ENCODE results near the gene PRG3. TPM values are rescaled to one million over a fixed set of nuclear protein-coding genes. Genes with fewer than 3 reads are reported as not detected.

PRG3 gene
- total RNA-seq, 2 donors from 2014 or later, result not detected

- TF ChIP-seq, protein P1, sequence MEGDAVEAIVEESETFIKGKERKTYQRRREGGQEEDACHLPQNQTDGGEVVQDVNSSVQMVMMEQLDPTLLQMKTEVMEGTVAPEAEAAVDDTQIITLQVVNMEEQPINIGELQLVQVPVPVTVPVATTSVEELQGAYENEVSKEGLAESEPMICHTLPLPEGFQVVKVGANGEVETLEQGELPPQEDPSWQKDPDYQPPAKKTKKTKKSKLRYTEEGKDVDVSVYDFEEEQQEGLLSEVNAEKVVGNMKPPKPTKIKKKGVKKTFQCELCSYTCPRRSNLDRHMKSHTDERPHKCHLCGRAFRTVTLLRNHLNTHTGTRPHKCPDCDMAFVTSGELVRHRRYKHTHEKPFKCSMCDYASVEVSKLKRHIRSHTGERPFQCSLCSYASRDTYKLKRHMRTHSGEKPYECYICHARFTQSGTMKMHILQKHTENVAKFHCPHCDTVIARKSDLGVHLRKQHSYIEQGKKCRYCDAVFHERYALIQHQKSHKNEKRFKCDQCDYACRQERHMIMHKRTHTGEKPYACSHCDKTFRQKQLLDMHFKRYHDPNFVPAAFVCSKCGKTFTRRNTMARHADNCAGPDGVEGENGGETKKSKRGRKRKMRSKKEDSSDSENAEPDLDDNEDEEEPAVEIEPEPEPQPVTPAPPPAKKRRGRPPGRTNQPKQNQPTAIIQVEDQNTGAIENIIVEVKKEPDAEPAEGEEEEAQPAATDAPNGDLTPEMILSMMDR (IDR thresholded peaks at IDR 0.05), result no peak
- H3K4me1 ChIP-seq, result no peaks in the 10 kb centered on the region
- H3K27me3 ChIP-seq, result no peaks in the 10 kb centered on the region
- DNase-seq, result no peak
- no peak overlapping the region for H3K9ac ChIP-seq (ENCODE audit: low read depth in 2 of 2, low read length in 2 of 2)
- H3K9me3 ChIP-seq, result no peaks in the 10 kb centered on the region
- no peak overlapping the region for H3K27ac ChIP-seq
- intact Hi-C loops (cut with DNase I), result no loop called here
- H3K4me3 ChIP-seq, result no peak overlapping the region
- no peaks in the 10 kb centered on the region for H3K36me3 ChIP-seq
Observed at GRCh38 chr11:57414612-57415212, 33.8 kb upstream of the PRG3 start.

DNA sequence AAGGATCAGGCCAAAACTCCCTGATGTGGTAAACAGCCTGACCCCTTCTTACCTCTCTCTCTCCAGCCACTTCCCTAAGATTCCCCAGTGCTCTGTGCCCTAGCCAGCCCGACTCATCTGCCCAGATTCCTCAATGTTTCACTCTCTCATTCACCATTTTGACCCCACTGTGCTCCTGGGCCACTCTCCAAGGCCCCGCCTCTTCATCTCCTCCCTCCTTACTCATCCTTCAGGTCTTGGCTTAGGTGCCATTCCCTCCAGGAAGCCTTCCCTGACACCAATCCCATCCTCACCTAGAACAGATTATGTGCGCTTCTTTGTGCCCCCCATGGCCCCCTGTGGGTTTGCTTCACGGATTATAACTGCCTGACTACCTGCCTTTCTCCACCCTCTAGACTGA, 32.7 kb upstream of the PRG3 start:
- no peaks in the 10 kb centered on the region for H3K27me3 ChIP-seq
- TF ChIP-seq, protein P1 (IDR thresholded peaks at IDR 0.05), result no peak
- no peaks in the 10 kb centered on the region for H3K4me1 ChIP-seq
- intact Hi-C loops (cut with DNase I), result no loop called here
- H3K27ac ChIP-seq, result no peak overlapping the region
- H3K4me3 ChIP-seq, result no peak overlapping the region
- no peak overlapping the region for H3K9ac ChIP-seq (ENCODE audit: low read depth in 2 of 2, low read length in 2 of 2)
- no peak for DNase-seq
- no peaks in the 10 kb centered on the region for H3K36me3 ChIP-seq
- H3K9me3 ChIP-seq, result no peaks in the 10 kb centered on the region

DNA sequence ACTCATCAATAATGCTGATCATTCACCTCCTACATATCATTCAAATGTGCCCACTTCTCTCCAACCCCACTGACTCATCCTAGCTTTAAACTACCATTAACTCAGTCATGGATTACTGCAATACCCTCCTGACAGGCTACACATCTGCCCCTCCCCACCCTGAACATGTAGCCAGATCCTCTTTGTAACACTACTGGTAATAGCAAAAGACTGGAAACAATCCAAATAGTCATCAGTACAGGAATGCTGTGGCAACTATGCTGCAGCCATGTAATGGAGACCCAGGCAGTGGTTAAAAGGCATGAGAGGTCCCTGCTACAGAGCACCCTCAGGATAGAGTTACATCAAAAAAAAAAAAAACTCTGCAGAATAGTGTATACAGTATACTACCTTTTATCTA, 29.3 kb upstream of the PRG3 start:
- Histone ChIP-seq H3K27me3 (no peaks in the 10 kb centered on the region), H3K27ac (no peak overlapping the region), H3K9ac (ENCODE audit: low read depth in 2 of 2, low read length in 2 of 2) (no peak overlapping the region), H3K9me3 (no peaks in the 10 kb centered on the region), H3K36me3 (no peaks in the 10 kb centered on the region), H3K4me1 (no peaks in the 10 kb centered on the region), H3K4me3 (no peak overlapping the region)
- TF ChIP-seq, protein P1 (IDR thresholded peaks at IDR 0.05), result no peak
- no peak for DNase-seq
- intact Hi-C loops (cut with DNase I), result no loop called here

DNA sequence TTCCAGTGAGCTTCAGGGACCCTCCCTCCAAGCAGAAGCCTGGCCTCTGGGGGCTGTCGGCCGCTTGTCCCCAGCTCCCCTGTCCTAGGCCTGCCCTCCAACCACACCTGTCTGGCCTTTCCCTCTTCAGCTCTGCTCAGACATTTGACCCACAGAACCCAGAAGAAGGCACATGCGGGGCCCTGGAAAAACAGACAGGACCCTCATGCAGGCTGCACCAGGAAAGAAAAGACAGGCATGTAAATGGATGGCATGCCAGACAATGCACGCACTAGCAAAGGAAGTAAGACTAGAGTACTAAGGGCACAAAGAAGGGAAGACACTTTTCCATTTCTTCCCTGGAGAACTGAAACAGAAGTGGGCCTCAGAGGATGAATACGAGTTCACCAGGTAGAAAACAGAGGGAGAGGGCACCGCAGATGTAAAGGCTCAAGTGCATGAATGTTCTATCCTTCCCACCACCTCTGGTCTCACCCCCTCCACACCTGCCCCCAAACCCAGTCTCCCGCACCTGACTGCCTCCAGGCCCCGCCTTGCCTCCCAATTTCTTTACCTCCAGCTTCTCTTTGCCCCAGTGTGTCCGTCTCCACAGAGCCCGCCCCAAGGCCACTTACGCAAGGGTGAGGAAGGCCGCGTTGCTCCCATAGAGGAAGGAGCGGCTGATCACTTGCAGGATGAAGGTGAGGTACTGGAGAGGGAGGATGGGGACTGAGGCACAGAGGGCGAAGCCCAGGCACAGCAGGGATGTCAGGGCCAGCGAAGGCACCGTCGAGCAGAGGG, 28.6 kb upstream of the PRG3 start:
- H3K9me3 ChIP-seq, result no peaks in the 10 kb centered on the region
- H3K36me3 ChIP-seq, result no peaks in the 10 kb centered on the region
- H3K27me3 ChIP-seq, result no peaks in the 10 kb centered on the region
- DNase-seq, result no peak
- TF ChIP-seq, protein P1 (IDR thresholded peaks at IDR 0.05), result no peak
- no peaks in the 10 kb centered on the region for H3K4me1 ChIP-seq
- no peak overlapping the region for H3K4me3 ChIP-seq
- no peak overlapping the region for H3K27ac ChIP-seq
- intact Hi-C loops (cut with DNase I), result no loop called here
- H3K9ac ChIP-seq (ENCODE audit: low read depth in 2 of 2, low read length in 2 of 2), result no peak overlapping the region

DNA sequence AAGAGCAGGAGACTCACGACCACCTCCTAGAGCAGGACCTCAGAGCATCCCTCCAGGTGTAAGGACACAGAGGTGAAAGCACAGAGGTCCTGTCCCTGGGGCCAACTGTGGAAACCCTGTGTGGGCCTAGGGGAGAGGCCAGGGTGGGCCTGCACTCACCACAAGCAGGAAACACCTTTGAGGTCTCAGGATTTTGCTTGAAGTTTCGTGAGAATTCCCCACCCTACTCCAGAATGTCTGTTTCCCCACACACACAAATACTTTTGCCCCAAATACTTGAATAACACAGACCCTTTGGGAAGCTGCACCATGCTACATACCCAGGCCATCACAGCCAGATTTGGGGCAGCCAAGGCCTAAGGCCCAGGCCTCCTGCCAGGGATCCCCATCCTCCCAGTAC, 27.8 kb upstream of the PRG3 start:
- Histone ChIP-seq H3K4me1 (no peaks in the 10 kb centered on the region), H3K36me3 (no peaks in the 10 kb centered on the region), H3K27me3 (no peaks in the 10 kb centered on the region), H3K9ac (ENCODE audit: low read depth in 2 of 2, low read length in 2 of 2) (no peak overlapping the region), H3K9me3 (no peaks in the 10 kb centered on the region), H3K4me3 (no peak overlapping the region), H3K27ac (no peak overlapping the region)
- TF ChIP-seq, protein P1 (IDR thresholded peaks at IDR 0.05), result no peak
- no peak for DNase-seq
- intact Hi-C loops (cut with DNase I), result no loop called here
